PFSK-1 (cell line): Measurements from ENCODE around the gene PTGR3.

Experiments
- FOXP2 ChIP-seq: optimal IDR thresholded peaks from 2 replicates; pipeline ENCODE3; 2011; ENCODE audit warnings: borderline replicate concordance, control low read depth, inconsistent platforms; ENCODE audit not compliant: insufficient read depth; ENCODE audit errors: extremely low read length, extremely low read depth
- POLR2AphosphoS5 ChIP-seq: IDR thresholded peaks from 2 replicates; pipeline ENCODE4 v1.6.1; 2012; ENCODE audit warnings: low read depth, mild to moderate bottlenecking, control low read depth, low read length, moderate library complexity
- REST ChIP-seq, 2 experiments: IDR thresholded peaks; 2 replicates each; pipeline versions ENCODE4 v1.6.1 to v1.8.0; 2011 to 2012; ENCODE audit warnings: low read depth in 2 of 2, low read length in 2 of 2, control low read depth in 1 of 2, inconsistent platforms in 1 of 2, mild to moderate bottlenecking in 1 of 2, moderate library complexity in 1 of 2; ENCODE audit not compliant: insufficient read depth in 1 of 2
- SIN3A ChIP-seq: IDR thresholded peaks from 2 replicates; pipeline ENCODE4 v1.6.1; 2012; ENCODE audit warnings: mild to moderate bottlenecking, low read length, moderate library complexity, borderline replicate concordance; ENCODE audit not compliant: insufficient read depth
- TAF1 ChIP-seq: IDR thresholded peaks from 2 replicates; pipeline ENCODE4 v1.6.1; 2012; ENCODE audit warnings: low read length, control low read depth, borderline replicate concordance; ENCODE audit not compliant: insufficient read depth

Gene PTGR3

DNA sequence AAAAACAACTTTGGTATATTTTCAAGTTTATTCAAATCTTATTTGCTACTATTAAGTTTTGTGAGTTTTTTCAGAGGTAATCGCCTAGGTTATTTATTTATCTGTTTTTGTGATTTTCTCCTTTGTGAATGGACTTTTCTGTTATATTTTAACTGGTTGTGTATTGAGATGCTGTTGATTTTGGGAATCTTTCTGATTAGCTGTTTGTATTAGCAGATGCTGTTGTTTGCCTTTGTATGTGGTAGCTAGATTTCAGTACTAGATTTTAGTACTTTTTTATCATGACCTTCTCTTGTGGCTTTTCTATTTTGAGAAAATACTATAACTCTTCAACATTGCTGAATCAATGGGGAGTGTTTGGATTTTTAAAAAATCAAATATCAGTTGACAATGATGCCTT is 44.1 kb upstream of the PTGR3 start:
- TF ChIP-seq POLR2AphosphoS5 (no peak), SIN3A (no peak), REST (IDR thresholded peaks at IDR 0.05; ENCODE audit: insufficient read depth in 1 of 2, low read depth in 2 of 2, low read length in 2 of 2) (no peak), FOXP2 (no peak)

DNA sequence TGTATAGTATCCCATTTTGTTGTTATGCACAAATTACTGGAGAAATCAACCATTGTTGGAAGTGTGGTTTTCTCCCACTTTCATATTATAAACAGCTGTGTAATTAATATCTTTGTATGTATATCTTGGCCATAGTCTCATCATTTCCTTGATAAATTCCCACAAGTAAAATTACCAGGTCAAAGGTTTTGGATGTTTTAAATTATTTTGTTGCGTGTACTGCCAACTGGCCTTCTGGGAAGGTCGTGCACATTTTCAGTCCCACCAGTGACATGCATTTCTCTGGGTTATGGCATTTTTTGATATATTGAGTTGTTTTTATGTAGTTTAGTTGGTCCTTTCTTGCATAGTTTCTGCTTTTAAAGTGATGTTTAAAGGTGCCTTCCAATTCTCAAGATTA is 43.2 kb upstream of the PTGR3 start:
- TF ChIP-seq REST (IDR thresholded peaks at IDR 0.05; ENCODE audit: insufficient read depth in 1 of 2, low read depth in 2 of 2, low read length in 2 of 2) (no peak), TAF1 (no peak), FOXP2 (no peak), POLR2AphosphoS5 (no peak), SIN3A (no peak)

GRCh38 chr18:75251466-75251865 is 42.5 kb upstream of the PTGR3 start:
- TF ChIP-seq SIN3A (no peak), FOXP2 (no peak)

- TF ChIP-seq REST (IDR thresholded peaks at IDR 0.05; ENCODE audit: insufficient read depth in 1 of 2, low read depth in 2 of 2, low read length in 2 of 2) (no peak), TAF1 (no peak), FOXP2 (no peak), SIN3A (no peak), POLR2AphosphoS5 (no peak)
Measured at GRCh38 chr18:75250471-75250821, 41.5 kb upstream of the PTGR3 start.

DNA sequence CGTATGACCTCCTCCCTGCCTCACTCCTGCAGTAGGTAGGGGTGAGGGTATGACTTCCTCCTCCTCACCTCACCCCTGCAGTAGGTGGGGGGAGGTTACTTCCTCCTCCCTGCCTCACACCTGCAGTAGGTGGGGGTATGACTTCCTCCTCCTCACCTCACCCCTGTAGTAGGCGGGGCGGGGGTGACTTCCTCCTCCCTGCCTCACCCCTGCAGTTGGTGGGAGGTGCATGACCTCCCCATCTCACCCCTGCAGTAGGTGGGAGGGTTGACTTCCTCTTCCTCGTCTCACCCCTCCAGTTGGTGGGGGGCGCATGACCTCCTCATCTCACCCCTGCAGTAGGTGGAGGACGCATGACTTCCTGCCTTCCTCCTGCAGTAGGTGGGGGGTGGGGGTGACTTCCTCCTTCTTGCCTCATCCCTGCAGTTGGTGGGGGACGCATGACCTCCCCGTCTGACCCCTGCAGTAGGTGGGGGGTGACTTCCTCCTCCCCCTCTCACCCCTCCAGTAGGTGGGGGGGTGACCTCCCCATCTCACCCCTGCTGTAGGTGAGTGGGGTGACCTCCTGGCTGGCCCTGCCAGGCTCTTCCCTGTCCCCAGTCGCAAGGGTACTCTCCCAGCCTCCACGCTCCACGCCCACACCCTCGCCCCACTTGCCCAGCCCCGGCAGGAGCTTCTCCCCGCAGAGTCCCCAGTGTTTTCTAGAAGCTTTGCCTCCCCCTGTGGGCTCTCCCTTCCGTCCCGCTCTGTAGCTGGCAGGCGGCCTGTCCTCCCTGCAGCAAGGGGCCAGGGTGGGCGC is 40.9 kb upstream of the PTGR3 start:
- TF ChIP-seq TAF1 (no peak), SIN3A (no peak), POLR2AphosphoS5 (no peak), REST (IDR thresholded peaks at IDR 0.05; ENCODE audit: insufficient read depth in 1 of 2, low read depth in 2 of 2, low read length in 2 of 2) (no peak), FOXP2 (no peak)
